NB4 (cell line): ENCODE measurements around the gene MCF2.

ENCODE experiments used
- CTCF ChIP-seq: IDR thresholded peaks from one replicate; pipeline ENCODE4 v1.5.1; 2012; ENCODE audit warnings: low read depth, low read length
- MYC ChIP-seq: IDR thresholded peaks from 2 replicates; pipeline ENCODE4 v1.6.1; 2011; ENCODE audit warnings: low read depth, low read length
- POLR2A ChIP-seq: IDR thresholded peaks from 2 replicates; pipeline ENCODE4 v1.6.1; 2011; ENCODE audit warnings: mild to moderate bottlenecking; ENCODE audit not compliant: insufficient read length; ENCODE audit errors: extremely low read depth
- TF ChIP-seq, protein P1 (sequence below): IDR thresholded peaks from 2 replicates; pipeline ENCODE4 v1.6.1; 2011; ENCODE audit warnings: low read depth, low read length

- no peak for TF ChIP-seq POLR2A
- TF ChIP-seq CTCF: no peak
- TF ChIP-seq, protein P1, sequence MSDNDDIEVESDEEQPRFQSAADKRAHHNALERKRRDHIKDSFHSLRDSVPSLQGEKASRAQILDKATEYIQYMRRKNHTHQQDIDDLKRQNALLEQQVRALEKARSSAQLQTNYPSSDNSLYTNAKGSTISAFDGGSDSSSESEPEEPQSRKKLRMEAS: no peak
- TF ChIP-seq MYC: no peak
Observed at GRCh38 chrX:139563251-139563650, 144.7 kb downstream of the MCF2 start.
